HG03460 (cell line): Measurements from ENCODE around the gene TMEM130.
"Not testable (repeated sequence)": the region's sequence is repeated elsewhere in the genome, so short reads cannot be mapped to it uniquely, and the experiment has no call there.

ENCODE experiments used
- ATAC-seq: cut with Tn5 transposase; IDR thresholded peaks from one replicate; pipeline ENCODE4 v1.9.1; 2021; ENCODE audit not compliant: unreplicated experiment

The TMEM130 gene

DNA sequence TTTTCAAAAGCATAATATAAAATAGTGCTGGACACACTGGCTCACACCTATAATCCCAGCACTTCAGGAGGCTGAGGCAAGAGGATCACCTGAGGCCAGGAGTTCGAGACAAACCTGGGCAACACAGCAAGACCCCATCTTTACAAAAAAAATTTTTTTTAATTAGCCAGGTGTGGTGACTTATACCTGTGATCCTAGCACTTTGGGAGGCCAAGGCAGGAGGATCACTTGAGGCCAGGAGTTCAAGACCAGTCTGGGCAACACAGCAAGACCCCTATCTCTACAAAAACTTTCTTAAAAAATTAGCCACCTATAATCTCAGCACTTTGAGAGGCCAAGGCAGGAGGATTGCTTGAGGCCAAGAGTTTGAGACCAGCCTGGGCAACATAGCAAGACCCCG lies 27.3 kb downstream of the TMEM130 start:
- ATAC-seq = not testable (repeated sequence)

DNA sequence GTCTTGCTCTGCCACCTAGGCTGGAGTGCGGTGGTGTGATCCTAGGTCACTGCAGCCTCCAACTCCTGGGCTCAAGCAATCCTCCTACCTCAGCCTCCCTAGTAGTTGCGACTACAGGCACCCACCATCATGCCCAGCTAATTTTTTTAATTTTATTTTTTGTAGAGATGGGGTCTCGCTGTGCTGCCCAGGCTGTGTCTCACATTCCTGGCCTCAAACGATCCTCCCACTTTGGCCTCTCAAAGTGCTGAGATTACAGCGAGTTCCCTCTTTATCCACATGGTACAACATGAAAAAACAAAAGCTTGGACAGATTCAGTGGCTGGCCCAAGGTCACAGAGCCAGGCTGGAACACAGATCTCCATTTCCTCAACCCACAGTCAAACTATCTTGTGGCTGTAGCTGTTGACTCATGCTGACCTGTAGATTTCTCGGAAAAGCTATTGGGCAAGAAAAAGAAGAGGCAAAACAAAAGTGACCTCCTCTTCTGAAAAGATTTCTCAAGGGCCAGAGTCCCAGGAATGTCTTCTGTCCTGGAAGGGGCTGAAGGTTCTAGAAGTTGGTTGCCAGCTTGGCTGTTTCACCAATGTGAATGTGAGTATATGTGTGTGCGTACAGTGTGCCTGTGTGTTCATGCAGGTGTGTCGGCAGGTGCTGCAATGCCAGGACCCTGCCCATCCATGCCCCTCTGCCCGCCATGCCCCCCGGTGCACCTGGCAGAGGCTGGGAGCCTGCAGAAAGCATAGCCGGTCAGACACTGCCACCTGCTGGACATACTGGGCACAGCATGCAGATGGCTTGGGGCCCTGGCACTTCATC lies 28.4 kb downstream of the TMEM130 start:
- ATAC-seq = no peak

DNA sequence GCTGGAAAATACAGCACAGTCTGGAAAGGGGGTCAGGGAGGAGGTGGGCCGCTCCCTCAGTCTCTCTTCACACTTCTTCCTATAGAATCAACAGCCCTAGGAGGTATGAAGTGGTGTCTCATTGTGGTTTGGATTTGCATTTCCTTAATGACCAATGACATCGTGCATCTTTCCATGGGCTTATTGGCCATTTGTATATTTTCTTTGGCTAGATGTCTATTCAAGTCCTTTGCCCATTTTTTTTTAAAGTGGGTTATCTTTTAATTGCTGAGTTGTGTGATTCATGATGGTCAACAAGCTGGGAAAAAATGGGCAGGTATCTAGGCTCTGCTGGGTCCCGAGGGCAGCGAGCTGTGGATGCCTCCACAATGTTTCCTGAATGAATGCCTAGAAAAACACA lies 29.1 kb downstream of the TMEM130 start:
- ATAC-seq = no peak

DNA sequence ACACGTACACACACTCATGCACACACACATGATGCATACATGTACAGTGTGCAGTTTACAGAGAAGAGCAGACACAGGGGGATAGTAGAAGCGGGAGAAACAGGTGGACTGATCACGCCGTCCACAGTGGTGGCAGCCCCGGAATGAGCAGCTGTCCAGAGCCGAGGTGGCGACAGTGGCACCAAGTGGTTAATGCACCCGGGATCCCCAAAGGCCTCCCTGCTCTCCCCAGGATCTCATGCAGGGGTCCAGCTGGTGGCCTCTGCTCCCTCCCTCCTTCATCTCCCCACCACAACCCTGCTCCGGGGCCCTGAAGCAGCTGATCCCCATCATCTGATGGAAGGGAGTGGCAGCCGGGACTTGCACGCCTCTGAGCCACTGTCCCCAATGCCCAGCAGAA lies 29.7 kb downstream of the TMEM130 start:
- ATAC-seq = no peak

DNA sequence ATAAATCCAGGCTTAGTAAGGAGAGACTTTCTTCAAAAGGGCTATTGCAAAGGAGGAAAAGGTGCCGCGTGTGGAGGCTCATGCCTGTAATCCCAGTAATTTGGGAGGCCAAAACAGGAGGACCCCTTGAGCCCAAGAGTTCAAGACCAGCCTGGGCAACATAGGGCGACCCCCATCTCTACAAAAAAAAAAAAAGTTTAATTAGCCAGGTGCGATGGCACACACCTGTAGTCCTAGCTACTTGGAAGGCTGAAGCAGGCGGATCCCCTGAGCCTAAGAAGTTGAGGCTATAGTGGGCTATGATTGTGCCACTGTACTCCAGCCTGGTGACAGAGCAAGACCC lies 32.2 kb downstream of the TMEM130 start:
- ATAC-seq = no peak

DNA sequence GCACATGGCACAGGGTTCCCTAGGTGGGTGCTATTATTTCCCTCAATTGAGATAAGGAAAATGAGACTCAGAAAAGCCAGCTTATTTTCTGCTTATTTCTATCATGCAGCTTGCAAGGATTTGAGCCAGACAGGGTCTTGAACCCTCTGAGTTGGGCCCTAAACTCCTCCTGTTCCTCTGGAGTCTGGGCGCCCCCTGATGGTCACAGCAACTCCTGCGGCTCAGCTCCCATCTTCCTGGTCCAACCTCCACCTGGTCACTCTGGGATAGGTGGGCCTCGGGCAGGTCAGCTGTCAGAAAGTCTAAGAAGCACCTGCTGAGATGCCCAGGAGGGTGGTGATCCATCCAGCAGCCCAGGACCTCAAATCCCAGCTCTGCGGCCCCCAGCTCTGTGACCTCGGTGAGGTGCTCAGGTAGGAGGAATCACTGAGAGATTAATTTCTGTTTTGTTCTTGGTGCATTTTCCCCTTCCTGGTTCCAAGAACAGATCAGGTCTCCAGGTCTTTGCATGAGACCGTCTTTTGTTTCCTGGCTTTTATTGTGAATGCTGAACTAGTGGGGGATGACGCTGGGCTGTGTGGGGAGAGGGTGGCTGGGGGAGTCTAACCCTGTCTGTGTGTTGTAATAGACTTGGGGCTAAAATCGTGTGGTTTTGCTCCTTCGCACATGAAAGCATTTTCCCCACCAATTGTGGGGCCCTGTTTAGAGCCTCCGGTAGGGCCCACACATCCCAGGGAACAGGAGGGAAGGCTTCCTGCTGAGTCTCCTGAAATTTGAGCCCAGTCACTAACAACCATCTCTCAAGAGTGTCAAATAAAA lies 32.8 kb downstream of the TMEM130 start:
- ATAC-seq = no peak

DNA sequence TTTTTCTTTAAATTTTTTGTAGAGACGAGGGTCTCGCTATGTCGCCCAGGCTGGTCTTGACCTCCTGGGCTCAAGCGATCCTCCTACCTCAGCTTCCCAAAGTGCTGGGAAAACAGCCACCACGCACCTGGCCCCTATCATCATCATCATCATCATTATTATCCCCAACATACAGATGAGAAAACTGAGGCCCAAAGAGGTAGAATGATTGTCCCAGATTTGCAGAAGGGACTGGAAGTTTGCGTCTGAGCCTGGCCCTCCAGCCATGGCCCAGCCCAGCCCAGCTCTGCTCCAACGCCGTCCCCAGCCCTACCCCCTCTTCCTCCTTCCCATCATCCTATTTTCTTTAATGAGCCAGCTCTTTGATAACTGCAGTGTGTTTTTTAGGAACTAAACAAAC lies 34.9 kb downstream of the TMEM130 start:
- no peak for ATAC-seq

DNA sequence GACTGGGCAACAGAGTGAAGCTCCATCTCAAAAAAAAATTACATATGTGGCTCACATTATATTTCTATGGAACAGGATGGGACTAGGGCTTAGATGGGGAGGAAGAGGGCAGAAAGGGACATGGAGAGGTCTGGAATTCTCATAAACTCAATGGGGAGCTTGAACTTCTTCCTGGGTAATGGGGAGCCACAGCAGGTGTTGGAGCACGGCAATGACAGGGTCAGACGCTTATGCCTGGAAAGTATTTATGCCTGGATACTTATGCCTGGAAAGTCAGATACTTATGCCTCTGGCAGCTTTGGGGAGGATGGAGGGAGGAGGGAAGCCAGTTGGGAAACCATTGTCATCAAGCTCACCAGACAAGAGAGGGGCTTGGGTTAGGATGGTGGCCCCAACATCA lies 36.8 kb downstream of the TMEM130 start:
- ATAC-seq = no peak

DNA sequence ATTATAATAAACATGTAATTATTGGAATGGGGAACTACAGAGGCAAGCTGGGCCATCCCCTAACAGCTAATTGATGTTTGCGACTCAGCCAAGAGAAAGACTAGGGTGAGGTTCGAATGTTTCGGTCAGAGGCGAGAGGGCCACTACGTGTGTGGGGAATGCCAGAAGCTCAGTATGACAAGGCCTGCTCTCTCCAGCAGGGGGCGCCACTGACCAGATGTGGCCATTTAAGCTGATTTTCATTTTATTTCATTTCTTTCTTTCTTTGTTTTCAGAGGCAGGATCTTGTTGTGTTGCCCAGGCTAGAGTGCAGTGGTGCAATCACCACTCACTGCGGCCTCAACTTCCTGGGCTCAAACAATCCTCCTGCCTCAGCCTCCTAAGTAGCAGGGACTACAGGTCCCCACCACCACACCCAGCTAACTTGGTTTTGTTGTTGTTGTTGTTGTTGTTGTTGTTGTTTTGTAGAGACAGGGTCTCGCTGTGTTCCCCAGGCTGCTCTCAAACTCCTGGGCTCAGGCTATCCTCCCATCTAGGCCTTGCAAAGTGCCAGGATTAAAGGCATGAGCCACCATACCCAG lies 38.1 kb downstream of the TMEM130 start:
- no peak for ATAC-seq

DNA sequence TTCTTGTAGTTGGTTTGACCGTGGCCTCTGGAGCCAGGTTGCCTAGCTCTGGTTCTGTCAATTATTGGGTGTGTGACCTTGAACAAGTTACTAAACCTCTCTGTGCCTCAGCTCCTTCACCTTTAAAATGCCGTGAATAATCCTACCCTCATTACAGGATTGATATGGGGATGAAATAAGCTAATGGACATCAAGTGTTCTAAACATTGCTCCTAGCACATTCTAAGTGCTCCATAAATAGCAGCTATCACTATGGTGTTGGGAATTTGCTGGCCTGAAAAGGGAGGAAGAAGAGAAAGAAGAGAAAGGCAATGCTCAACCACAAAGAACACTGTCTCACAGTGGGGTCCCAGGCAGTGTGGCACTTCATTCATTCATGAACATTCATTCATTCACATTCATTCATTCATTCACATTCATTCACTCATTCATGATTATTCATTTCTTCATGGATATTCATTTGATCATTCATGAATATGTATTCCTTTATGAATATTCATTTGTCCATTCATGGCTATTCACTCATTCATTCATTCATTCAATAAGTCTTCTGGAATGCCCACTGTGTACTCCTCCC lies 38.8 kb downstream of the TMEM130 start:
- no peak for ATAC-seq

DNA sequence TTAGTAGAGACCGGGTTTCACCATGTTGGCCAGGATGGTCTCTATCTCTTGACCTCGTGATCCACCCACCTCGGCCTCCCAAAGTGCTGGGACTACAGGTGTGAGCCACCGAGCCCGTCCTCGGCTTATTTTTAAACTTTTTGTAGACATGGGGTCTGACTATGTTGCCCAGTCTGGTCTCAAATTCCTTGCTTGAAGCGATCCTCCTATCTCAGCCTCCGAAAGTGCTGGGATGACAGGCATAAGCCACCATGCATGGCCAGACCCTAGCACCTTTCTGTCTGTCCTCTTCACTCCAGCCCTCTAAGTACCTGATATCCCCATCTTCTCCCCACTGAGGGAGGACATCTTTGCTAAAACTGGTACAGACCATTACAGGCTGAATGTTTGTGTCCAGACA lies 41.4 kb downstream of the TMEM130 start:
- ATAC-seq = no peak

DNA sequence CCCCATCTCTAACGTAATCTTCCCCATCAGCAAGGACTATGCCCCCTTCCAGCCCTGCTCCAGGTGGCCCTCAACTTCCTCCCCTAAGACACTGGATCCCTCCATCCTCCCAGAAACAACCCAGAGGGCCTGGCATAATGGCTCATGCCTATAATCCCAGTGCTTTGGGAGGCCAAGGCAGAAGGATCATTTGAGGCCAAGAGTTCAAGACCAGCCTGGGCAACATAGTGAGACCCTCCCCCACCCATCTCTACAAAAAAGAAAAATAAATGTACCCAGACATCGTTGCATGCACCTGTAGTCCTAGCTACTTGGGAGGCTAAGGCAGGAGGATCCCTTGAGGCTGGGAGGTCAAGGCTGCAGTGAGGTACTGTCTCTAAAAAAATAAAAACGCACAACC lies 42.6 kb downstream of the TMEM130 start:
- ATAC-seq = no peak

DNA sequence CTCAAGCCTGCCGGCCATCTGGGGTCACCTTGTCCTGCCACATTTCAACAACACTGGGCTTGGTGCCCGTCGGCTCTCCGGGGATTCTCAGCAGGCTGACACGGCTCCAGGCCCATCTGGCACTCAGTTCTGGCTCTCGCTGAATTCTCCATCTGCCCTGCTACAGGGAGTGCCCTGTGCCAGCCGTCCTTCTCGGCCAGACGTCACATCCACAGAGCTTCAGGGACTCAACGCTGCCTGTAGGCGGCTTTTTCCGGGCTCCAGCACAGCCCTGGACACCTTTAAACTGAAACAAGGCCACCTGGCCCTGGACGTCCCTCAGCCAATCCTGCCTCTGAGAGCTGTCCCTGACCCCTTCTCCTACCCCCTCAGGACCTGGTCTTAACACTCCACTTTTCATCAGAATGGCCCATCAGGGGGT lies 43.0 kb downstream of the TMEM130 start:
- no peak for ATAC-seq

DNA sequence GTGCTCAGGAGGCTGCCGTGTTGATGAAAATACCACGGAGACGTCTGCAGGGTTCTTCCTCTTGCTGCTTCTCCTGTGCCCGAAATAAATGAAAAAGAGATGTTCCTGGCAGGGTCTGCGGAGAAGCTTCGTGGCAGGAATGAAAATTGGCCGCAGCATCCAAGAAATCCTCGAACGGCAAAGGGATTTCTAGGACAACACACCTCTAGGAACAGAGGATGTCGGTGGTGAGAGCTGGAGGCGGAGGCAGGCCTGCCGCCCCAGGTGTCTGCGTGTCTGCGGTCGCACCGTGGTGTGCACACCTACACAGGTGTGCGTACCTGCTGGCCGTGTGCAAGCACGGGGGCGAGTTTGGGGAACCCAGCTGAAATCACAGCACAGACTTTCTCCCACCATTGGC lies 43.4 kb downstream of the TMEM130 start:
- no peak for ATAC-seq

DNA sequence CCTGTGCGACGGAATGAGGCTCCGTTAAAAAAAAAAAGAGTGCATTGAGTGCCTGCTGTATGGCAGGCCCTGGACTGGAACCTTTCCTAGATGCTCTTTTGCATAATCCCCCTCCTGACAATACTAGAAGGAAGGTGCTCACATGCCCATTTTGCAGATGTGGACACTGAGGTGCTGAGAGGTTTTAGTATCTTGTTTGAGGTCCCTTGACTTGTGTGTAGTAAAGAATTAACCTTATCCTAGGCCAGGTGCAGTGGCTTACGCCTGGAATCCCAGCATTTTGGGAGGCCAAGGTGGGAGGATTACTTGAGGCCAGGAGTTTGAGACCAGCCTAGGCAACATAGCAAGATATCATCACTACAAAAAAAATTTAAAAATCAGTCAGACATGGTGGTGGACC lies 46.6 kb downstream of the TMEM130 start:
- no peak for ATAC-seq

DNA sequence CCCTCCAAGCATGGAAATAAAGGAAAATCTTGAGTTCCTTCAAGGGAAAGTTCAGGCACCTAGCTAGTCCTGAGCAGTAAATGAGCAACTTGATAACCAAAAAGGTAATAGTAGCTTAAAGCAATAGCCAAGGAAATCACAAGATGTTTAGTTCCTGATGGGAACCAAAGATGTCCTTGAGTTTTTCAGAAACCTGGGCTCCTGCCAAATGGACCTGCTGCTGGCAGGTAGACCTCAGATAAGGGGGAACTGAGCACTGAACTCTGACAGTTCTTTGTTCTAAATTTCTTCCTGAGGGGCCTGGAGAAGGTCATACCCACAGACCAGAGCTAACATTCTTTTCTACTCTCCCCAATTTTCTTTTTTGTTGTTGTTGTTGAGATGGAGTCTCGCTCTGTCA lies 48.5 kb downstream of the TMEM130 start:
- no peak for ATAC-seq

DNA sequence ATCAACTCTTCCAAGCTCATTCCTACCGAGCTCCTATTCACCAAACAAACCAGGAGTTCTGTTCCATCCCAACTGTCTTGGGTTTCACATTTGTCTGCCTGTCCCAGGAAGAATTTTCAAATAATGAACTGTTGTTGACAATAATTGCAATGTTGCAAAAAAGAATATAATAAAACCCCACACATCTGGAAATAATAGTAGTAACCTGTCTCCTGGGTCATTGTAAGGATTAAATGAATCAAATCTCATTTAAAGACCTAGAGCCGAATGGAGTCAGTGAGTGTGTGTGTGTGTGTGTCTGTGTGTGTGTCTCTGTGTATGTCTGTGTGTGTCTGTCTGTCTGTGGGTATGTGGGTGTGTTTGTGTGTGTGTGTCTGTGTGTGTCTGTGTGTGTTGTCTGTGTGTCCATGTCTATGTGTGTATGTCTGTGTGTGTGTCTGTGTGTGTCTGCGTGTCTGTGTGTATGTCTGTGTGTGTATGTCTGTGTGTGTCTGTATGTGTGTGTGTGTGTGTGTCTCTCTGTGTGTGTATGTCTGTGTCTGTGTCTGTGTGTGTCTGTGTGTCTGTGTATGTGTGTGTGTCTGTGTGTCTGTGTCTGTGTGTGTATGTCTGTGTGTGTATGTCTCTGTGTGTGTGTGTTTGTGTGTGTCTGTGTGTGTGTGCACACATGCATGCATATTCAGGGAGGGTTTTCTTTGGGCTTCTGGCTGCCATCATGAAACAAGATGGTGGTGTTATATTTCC lies 52.7 kb downstream of the TMEM130 start:
- ATAC-seq = no peak

DNA sequence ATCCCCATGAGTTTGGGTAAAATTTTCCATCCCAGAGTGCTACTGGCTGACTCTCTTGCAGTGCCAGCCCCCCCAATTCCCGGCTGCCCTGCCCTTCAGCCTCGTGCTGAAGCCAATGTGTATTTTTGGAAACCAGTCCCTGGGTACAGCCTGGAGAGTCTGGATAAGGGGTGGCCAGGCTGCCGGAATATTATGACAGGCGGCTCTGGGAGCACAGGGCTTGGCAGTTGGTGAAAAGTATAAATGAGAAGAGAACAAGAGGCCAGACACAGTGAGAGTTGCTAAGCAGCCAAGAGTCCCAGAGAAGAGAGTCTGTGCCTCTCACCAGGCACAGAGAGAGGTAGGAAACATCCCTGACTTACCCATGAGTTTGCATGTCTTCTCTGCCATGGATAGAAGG lies 53.6 kb downstream of the TMEM130 start:
- no peak for ATAC-seq

DNA sequence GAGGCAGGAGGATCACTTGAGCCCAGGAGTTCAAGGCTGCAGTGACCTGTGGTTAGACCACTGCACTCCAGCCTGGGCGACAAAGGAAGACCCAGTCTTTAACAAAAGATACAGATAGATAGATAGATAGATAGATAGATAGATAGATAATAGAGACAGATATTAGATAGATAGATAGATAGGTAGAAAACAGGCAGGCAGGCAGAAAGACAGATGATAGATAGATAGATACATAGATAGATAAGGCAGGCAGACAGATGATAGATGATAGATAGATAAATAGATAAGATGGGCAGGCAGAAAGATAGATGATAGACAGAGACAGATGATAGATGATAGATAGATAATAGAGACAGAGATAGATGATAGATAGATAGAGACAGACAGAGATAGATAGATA lies 54.5 kb downstream of the TMEM130 start:
- ATAC-seq = no peak

DNA sequence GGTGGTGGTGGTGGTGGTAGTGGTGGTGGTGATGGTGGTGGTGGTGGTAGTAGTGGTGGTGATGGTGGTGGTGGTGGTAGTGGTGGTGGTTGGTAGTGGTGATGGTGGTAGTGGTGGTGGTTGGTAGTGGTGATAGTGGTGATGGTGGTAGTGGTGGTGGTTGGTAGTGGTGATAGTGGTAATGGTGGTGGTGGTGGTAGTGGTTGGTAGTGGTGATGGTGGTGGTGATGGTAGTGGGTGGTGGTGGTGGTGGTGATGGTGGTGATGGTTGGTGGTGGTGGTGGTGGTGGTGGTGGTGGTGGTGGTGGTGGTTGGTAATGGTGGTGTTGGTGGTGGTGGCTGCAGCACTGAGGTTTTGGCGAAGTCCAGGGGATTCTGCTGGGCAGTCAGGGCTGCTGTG lies 58.5 kb downstream of the TMEM130 start:
- no peak for ATAC-seq

DNA sequence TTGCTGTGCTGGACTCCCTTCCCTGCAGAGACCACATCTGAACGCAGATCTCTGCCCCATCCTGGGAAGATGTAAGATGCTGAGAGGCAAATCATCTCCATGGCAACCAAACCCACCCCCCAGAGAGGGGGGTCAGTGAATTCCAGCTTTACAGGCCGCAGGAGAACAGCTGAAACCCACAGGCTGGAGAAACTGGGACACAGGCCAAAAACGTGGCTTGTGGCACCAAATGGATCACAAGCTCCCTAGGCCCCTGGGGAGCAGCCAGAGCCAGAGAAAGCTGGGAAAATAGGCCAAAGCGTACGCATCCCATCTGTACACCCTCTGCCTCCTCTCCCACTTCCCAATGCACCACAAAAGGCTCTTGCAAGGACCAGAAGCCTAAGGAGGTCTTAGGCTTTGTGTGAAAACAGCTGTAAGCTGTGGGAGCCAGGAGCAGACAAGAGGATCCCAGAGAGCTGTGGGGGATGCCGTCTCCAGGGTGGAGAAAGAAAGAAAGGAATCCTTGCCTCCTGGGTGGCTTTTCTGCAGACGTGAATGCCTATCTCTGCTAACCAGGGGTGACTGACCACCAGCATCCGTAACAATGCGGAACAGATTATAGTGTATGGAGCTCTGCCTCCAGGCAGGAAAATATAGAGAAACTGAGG lies 59.5 kb downstream of the TMEM130 start:
- no peak for ATAC-seq
